ENCODE measurements around the gene SRRM4.

Gene SRRM4

DNA sequence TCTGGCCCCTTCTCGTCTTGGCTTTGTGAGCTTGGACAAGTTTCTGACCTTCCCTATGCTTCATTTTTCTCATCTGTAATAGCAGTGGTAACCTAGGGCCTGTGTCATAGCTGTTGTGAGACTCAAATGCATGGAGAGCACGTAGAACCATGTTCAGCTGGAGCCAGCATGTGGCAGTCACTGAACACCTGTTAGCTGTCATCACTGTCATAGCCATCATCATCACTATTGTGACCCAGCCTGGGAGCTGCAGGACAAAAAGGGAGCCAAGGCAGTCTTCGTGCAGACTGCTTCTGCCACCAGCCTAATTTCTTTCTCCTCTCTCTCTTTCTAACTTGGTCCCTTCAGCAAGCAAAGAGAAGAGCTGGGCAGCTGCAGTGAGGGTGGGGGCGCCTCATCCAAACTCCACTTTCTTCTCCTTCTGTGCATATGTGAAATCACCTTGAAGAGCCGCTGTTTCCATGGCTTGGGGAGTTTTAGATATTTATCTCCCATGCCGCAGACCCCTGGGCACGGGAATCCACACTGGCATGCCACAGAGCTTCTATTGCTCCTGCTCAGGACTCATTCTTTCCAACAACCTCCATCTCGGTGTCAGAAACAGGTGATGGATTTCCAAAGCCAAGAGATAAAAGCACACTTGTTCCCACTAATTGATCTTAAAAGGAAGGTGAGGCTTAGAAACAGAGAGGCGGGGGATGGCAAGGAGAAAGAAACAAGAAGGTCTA lies 87.0 kb downstream of the SRRM4 start:
- no peak for TF ChIP-seq CTCF (IDR thresholded peaks at IDR 0.05; ENCODE audit: unreplicated experiment in 3 of 3)

DNA sequence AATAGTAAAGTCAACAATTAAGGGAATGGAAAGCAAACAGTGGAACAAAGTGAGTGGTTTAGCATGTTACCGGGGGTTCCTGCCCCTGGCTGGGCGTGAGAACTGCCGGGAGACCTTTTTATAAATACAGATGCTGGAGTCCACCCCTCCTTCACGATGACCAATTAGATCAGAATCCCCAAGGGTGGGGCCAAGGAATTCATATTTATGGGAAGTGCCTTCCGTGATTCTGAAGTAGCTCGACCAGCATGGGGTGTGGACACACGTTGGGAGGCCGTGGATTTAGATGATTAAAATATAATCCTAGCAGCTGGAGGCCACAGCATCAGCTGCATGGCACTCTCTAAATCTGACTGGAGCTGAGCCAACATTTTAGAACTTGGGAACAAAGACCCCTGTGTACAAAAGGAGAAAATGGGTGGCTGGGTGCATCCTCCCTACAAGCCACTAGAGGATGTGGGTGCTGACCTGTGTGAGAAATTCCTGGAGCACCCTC lies 87.9 kb downstream of the SRRM4 start:
- TF ChIP-seq CTCF (IDR thresholded peaks at IDR 0.05; ENCODE audit: unreplicated experiment in 3 of 3), result no peak
- peaks cover 31% of the 10 kb centered on the region for H3K27me3 Mint-ChIP-seq (ENCODE audit: low read depth)

More for the DNA sequence above, 87.0 kb downstream of the SRRM4 start:
- Mint-ChIP-seq H3K9me3 (no peaks in the 10 kb centered on the region), H3K4me3 (no peak overlapping the region), H3K36me3 (ENCODE audit: low read depth) (no peaks in the 10 kb centered on the region), H3K4me1 (peaks cover 6% of the 10 kb centered on the region), H3K27me3 (ENCODE audit: low read depth) (peaks cover 31% of the 10 kb centered on the region), H3K27ac (no peak overlapping the region)

DNA sequence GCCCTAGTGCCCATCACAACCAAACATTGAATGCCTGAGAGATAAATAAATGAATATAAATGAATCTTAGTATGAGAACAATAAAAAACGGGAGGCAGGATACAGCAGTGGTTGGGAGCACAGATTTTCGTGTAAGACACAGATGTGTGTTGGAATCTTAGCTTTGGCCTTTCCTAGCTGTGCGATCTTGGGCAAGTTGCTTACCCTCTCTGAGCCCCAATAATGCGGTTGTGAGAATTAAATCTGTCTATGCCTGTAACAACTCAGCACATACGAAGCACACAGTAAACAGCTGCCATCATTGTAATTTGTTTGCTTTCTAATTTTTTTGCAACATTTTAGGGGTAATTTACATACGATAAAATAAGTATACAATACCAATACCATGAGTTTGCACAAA lies 89.8 kb downstream of the SRRM4 start:
- no peak overlapping the region for H3K4me3 Mint-ChIP-seq
- H3K9me3 Mint-ChIP-seq, result no peaks in the 10 kb centered on the region
- no peaks in the 10 kb centered on the region for H3K36me3 Mint-ChIP-seq (ENCODE audit: low read depth)
- H3K27ac Mint-ChIP-seq, result no peak overlapping the region
- H3K4me1 Mint-ChIP-seq, result peaks cover 6% of the 10 kb centered on the region
- no peak for TF ChIP-seq CTCF (IDR thresholded peaks at IDR 0.05; ENCODE audit: unreplicated experiment in 3 of 3)
- H3K27me3 Mint-ChIP-seq (ENCODE audit: low read depth), result peaks cover 31% of the 10 kb centered on the region

More for the DNA sequence above, 87.9 kb downstream of the SRRM4 start:
- H3K9me3 Mint-ChIP-seq, result no peaks in the 10 kb centered on the region
- no peak overlapping the region for H3K27ac Mint-ChIP-seq
- no peak overlapping the region for H3K4me3 Mint-ChIP-seq
- peaks cover 6% of the 10 kb centered on the region for H3K4me1 Mint-ChIP-seq
- no peaks in the 10 kb centered on the region for H3K36me3 Mint-ChIP-seq (ENCODE audit: low read depth)

GRCh38 chr12:119071638-119072231 lies 90.4 kb downstream of the SRRM4 start:
- peaks cover 6% of the 10 kb centered on the region for H3K4me1 Mint-ChIP-seq
- H3K27me3 Mint-ChIP-seq (ENCODE audit: low read depth), result peaks cover 29% of the 10 kb centered on the region
- no peak overlapping the region for H3K27ac Mint-ChIP-seq
- H3K9me3 Mint-ChIP-seq, result no peaks in the 10 kb centered on the region
- TF ChIP-seq CTCF (IDR thresholded peaks at IDR 0.05; ENCODE audit: unreplicated experiment in 3 of 3), result no peak
- no peaks in the 10 kb centered on the region for H3K36me3 Mint-ChIP-seq (ENCODE audit: low read depth)
- H3K4me3 Mint-ChIP-seq, result no peak overlapping the region

DNA sequence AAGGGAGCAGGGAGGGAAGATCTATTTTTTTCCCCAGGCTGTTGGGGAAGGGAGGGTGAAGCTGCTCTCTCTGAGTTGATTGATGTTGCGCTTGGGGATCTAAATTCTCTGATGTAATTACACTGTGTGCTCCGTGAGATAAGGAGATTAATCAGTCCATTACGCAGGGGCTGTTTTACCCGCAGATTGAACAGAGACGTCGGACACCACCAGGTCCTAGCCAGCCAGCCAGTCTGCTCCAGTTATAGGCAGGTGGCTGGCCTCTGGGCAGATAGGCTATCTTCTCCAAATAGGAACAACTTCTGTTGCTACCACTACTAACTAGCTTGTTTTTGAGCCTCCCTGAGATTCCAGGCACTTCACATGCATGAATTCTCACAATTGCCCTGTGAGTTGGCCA lies 91.1 kb downstream of the SRRM4 start:
- Mint-ChIP-seq H3K27ac (no peak overlapping the region), H3K9me3 (no peaks in the 10 kb centered on the region), H3K36me3 (ENCODE audit: low read depth) (no peaks in the 10 kb centered on the region), H3K4me1 (peaks cover 6% of the 10 kb centered on the region), H3K4me3 (no peak overlapping the region), H3K27me3 (ENCODE audit: low read depth) (peaks cover 24% of the 10 kb centered on the region)
- TF ChIP-seq CTCF (IDR thresholded peaks at IDR 0.05; ENCODE audit: unreplicated experiment in 3 of 3), result no peak

Data from nephron (organoid).